Esophagus muscularis mucosa (tissue), 3 donors: ENCODE results near the gene UBE2E3.

ENCODE experiments used
- CTCF ChIP-seq, 3 experiments: fragments of 200-600 bp in 2 of 3; fragments of 450-650 bp in 1 of 3; sonication (generic) in 2 of 3; IDR thresholded peaks; one replicate each; pipeline ENCODE4 v1.5.1; 2017 to 2019; ENCODE audit warnings: antibody characterized with exemption in 3 of 3, mild to moderate bottlenecking in 2 of 3, moderate library complexity in 1 of 3
- POLR2A ChIP-seq: fragments of 450-650 bp; IDR thresholded peaks from one replicate; pipeline ENCODE4 v1.6.1; 2017; ENCODE audit warnings: antibody characterized with exemption, moderate library complexity, mild to moderate bottlenecking, low read depth

- TF ChIP-seq CTCF (IDR thresholded peaks at IDR 0.05): no peak
- TF ChIP-seq POLR2A: no peak
Observed at GRCh38 chr2:180991361-180991760, 11.0 kb downstream of the UBE2E3 start.
